ENCODE data around the gene HTR2A.

HTR2A gene

DNA sequence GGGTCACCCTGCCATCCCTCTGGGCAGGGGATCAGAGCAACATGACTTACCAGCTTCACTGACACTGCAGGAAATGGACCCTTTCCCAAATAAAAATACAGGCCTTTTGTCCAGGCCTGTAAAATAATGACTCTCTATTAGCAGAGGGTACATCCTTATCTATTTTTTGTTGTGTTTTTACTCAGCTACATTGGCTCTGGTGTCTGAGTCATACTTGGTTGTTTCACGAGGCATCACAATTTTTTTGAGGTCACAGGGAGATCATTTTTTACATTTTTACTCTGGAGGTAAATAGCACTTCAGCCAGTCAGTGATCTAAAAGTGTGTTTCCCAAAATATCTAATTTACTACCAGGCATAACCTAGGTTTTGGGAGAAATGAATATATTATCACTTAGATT is 6.9 kb upstream of the HTR2A start:
- no peaks in the 10 kb centered on the region for H3K36me3 ChIP-seq (ENCODE audit: insufficient read depth, low read length)
- H3K27ac ChIP-seq (ENCODE audit: low read depth, low read length) = no peak overlapping the region
- H3K9ac ChIP-seq (ENCODE audit: low read length) = no peak overlapping the region
- no peaks in the 10 kb centered on the region for H3K4me1 ChIP-seq (ENCODE audit: insufficient read depth, low read length)
- H3K4me3 ChIP-seq (ENCODE audit: low read depth in 1 of 2, low read length in 2 of 2) = no peak overlapping the region
- H3K27me3 ChIP-seq (ENCODE audit: control insufficient read depth in 1 of 2, insufficient read depth in 2 of 2, low read length in 2 of 2) = no peaks in the 10 kb centered on the region
- no peaks in the 10 kb centered on the region for H3K9me3 ChIP-seq (ENCODE audit: low read length)

DNA sequence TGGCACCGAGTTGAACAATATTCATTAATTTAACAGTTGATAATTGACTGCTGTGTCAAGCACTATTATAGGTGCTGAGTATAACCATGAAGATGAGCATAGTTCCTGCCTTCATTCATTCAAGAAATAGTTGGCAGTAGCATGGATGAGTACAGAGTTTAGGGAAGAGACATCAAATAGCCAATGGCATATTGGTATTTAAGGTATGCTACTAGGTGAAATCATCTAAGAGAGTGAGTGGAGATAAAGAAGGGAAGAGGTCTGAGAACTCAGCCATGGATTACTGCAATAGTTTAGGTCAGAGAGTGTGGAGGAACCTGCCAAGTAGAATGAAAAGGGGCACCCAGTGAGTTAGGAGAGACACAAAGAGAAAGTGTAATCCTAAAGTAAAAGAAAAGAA is 4.9 kb upstream of the HTR2A start:
- no peak overlapping the region for H3K4me3 ChIP-seq (ENCODE audit: low read depth in 1 of 2, low read length in 2 of 2)
- no peak overlapping the region for H3K27ac ChIP-seq (ENCODE audit: low read depth, low read length)
- H3K4me1 ChIP-seq (ENCODE audit: insufficient read depth, low read length) = peaks cover 6% of the 10 kb centered on the region
- no peaks in the 10 kb centered on the region for H3K36me3 ChIP-seq (ENCODE audit: insufficient read depth, low read length)
- no peaks in the 10 kb centered on the region for H3K27me3 ChIP-seq (ENCODE audit: control insufficient read depth in 1 of 2, insufficient read depth in 2 of 2, low read length in 2 of 2)
- H3K9me3 ChIP-seq (ENCODE audit: low read length) = no peaks in the 10 kb centered on the region
- H3K9ac ChIP-seq (ENCODE audit: low read length) = no peak overlapping the region

DNA sequence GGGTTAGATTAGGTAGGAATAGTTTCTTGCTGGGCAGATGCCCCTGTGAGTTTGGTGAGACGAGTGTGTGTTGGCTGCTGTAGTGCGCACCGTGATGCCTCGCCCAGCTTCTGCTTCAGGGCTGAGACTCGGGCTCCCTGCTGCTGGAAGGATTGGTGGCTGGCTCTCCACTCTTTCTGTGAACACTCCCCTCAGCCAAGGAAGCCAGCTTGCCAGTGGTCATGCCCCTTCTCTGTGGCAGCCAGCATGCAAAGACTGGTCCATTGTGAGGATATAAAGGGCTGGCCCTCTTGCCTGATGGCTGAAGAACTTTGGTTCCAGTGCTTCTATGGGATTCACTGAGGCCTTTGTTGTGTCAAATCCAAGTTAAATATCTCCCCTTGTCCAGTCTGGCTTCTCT is 2.9 kb upstream of the HTR2A start:
- Histone ChIP-seq H3K27me3 (ENCODE audit: control insufficient read depth in 1 of 2, insufficient read depth in 2 of 2, low read length in 2 of 2) (no peaks in the 10 kb centered on the region), H3K4me3 (ENCODE audit: low read depth in 1 of 2, low read length in 2 of 2) (no peak overlapping the region), H3K9me3 (ENCODE audit: low read length) (no peaks in the 10 kb centered on the region), H3K36me3 (ENCODE audit: insufficient read depth, low read length) (no peaks in the 10 kb centered on the region), H3K9ac (ENCODE audit: low read length) (no peak overlapping the region), H3K27ac (ENCODE audit: low read depth, low read length) (no peak overlapping the region), H3K4me1 (ENCODE audit: insufficient read depth, low read length) (peaks cover 16% of the 10 kb centered on the region)

DNA sequence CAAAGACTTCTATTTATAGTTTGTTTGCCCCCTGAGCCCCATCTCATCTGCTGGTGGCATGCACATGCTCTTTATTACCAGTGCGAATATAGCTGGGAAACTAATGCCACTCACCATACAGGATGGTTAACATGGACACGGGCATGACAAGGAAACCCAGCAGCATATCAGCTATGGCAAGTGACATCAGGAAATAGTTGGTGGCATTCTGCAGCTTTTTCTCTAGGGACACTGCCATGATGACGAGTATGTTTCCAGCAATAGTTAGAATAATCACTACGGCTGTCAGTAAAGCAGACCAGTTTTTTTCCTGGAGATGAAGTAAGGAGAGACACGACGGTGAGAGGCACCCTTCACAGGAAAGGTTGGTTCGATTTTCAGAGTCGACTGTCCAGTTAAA is 1.5 kb downstream of the HTR2A start:
- Histone ChIP-seq H3K9ac (ENCODE audit: low read length) (peak overlapping the region; percentile 37), H3K9me3 (ENCODE audit: low read length) (no peaks in the 10 kb centered on the region), H3K27me3 (ENCODE audit: control insufficient read depth in 1 of 2, insufficient read depth in 2 of 2, low read length in 2 of 2) (no peaks in the 10 kb centered on the region), H3K4me3 (ENCODE audit: low read depth in 1 of 2, low read length in 2 of 2) (peak overlapping the region in 1 of 2 donors; percentile 60), H3K4me1 (ENCODE audit: insufficient read depth, low read length) (peaks cover 24% of the 10 kb centered on the region), H3K27ac (ENCODE audit: low read depth, low read length) (no peak overlapping the region), H3K36me3 (ENCODE audit: insufficient read depth, low read length) (no peaks in the 10 kb centered on the region)

DNA sequence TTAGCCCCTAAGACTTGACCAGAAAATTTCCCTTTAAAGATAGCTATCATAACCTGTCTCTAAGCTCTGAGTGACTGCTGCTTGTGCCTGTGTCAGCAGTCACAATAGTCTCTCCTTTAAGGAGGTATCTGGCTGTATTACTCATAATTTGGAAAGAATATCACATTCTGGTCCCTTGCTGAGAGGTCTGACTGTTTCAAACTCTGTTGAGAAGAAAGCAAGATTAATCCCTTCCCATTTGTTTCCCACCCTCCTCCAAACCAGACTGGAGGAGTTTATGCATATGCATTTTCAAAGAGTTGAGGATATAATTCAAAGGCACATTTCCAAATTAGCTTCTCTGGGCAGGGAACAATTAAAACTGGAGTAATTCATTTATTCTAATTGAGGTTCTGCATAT is 2.3 kb downstream of the HTR2A start:
- no peak overlapping the region for H3K9ac ChIP-seq (ENCODE audit: low read length)
- no peaks in the 10 kb centered on the region for H3K36me3 ChIP-seq (ENCODE audit: insufficient read depth, low read length)
- no peaks in the 10 kb centered on the region for H3K27me3 ChIP-seq (ENCODE audit: control insufficient read depth in 1 of 2, insufficient read depth in 2 of 2, low read length in 2 of 2)
- H3K27ac ChIP-seq (ENCODE audit: low read depth, low read length) = no peak overlapping the region
- H3K4me1 ChIP-seq (ENCODE audit: insufficient read depth, low read length) = peaks cover 24% of the 10 kb centered on the region
- H3K9me3 ChIP-seq (ENCODE audit: low read length) = no peaks in the 10 kb centered on the region
- peak overlapping the region in 1 of 2 donors; percentile 71 for H3K4me3 ChIP-seq (ENCODE audit: low read depth in 1 of 2, low read length in 2 of 2)

DNA sequence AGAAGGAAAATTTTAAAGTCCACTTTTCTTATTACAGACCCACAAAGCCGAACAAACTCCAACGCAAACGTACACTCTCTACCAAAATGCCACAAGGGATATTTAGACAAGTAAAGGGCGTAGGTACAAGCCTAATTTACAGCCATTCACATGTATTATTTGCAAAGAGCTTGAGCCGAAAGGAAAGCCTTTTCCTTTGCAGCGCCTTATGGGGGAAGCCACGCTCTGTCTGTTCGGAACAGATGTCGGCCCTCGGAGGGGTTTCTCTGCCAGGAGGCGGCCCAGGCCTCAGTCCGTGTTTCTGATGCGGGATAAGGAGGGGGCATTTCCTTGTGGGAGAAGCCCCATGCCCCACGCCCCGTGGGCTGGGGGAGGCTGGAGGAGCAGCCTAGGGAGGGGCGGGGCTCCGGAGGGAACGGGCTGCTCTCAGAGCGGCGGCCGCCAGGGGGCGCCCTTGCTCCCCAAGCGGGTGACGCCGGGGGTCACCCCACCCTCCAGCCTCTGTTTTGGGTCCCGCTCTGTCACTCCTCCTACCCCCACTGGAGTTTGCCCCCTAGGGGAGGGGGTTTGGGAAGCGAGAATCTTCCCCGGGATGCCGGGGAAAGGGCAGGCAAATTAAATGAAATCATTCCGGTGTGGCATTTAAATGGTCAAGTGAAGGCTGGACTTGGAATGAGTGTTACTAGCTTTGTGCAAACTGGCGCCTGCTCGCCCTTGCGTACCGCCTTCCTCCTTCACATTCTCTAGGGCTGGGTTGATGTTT is 2.9 kb downstream of the HTR2A start:
- no peaks in the 10 kb centered on the region for H3K27me3 ChIP-seq (ENCODE audit: control insufficient read depth in 1 of 2, insufficient read depth in 2 of 2, low read length in 2 of 2)
- no peaks in the 10 kb centered on the region for H3K9me3 ChIP-seq (ENCODE audit: low read length)
- peak overlapping the region; percentile 43 for H3K27ac ChIP-seq (ENCODE audit: low read depth, low read length)
- no peaks in the 10 kb centered on the region for H3K36me3 ChIP-seq (ENCODE audit: insufficient read depth, low read length)
- H3K4me3 ChIP-seq (ENCODE audit: low read depth in 1 of 2, low read length in 2 of 2) = peak overlapping the region; percentile 67 to 71
- peak overlapping the region; percentile 22 for H3K9ac ChIP-seq (ENCODE audit: low read length)
- H3K4me1 ChIP-seq (ENCODE audit: insufficient read depth, low read length) = peaks cover 24% of the 10 kb centered on the region

DNA sequence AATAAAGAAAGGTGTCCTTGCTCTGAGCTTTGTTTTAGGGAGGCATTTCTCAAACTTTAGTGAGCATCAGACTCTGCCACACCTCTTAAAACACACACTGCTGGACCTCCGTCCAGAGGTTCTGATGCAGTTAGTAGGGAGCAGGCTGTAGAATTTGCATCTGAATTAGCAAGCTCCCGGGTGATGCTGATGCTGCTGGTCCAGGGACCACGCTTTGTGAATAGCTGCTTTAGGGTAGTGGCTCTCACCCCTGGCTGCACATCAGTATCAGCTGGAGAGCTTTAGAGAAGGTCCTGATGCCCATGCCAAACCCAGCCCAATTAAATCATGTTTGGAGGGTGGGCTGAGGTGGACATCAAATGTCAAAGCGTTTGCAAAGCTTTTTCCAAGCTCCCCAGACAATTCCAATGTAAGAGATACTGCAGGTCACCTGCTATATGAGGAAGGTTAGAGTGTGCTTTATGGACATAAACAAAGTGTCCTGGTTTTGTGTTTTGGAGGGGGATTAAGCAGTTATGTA is 3.6 kb downstream of the HTR2A start:
- no peaks in the 10 kb centered on the region for H3K36me3 ChIP-seq (ENCODE audit: insufficient read depth, low read length)
- H3K9ac ChIP-seq (ENCODE audit: low read length) = no peak overlapping the region
- H3K9me3 ChIP-seq (ENCODE audit: low read length) = no peaks in the 10 kb centered on the region
- H3K4me3 ChIP-seq (ENCODE audit: low read depth in 1 of 2, low read length in 2 of 2) = peak overlapping the region; percentile 67 to 71
- H3K4me1 ChIP-seq (ENCODE audit: insufficient read depth, low read length) = peaks cover 24% of the 10 kb centered on the region
- no peaks in the 10 kb centered on the region for H3K27me3 ChIP-seq (ENCODE audit: control insufficient read depth in 1 of 2, insufficient read depth in 2 of 2, low read length in 2 of 2)
- no peak overlapping the region for H3K27ac ChIP-seq (ENCODE audit: low read depth, low read length)

- H3K27me3 ChIP-seq (ENCODE audit: control insufficient read depth in 1 of 2, insufficient read depth in 2 of 2, low read length in 2 of 2) = no peaks in the 10 kb centered on the region
- H3K9ac ChIP-seq (ENCODE audit: low read length) = no peak overlapping the region
- H3K27ac ChIP-seq (ENCODE audit: low read depth, low read length) = no peak overlapping the region
- H3K36me3 ChIP-seq (ENCODE audit: insufficient read depth, low read length) = no peaks in the 10 kb centered on the region
- H3K9me3 ChIP-seq (ENCODE audit: low read length) = no peaks in the 10 kb centered on the region
- no peak overlapping the region for H3K4me3 ChIP-seq (ENCODE audit: low read depth in 1 of 2, low read length in 2 of 2)
- H3K4me1 ChIP-seq (ENCODE audit: insufficient read depth, low read length) = no peaks in the 10 kb centered on the region
Observed at GRCh38 chr13:46885018-46885417, 11.8 kb downstream of the HTR2A start.

GRCh38 chr13:46884531-46884930 is 12.3 kb downstream of the HTR2A start:
- Histone ChIP-seq H3K4me3 (ENCODE audit: low read depth in 1 of 2, low read length in 2 of 2) (no peak overlapping the region), H3K36me3 (ENCODE audit: insufficient read depth, low read length) (no peaks in the 10 kb centered on the region), H3K9ac (ENCODE audit: low read length) (no peak overlapping the region), H3K9me3 (ENCODE audit: low read length) (no peaks in the 10 kb centered on the region), H3K27ac (ENCODE audit: low read depth, low read length) (no peak overlapping the region), H3K4me1 (ENCODE audit: insufficient read depth, low read length) (no peaks in the 10 kb centered on the region), H3K27me3 (ENCODE audit: control insufficient read depth in 1 of 2, insufficient read depth in 2 of 2, low read length in 2 of 2) (no peaks in the 10 kb centered on the region)

DNA sequence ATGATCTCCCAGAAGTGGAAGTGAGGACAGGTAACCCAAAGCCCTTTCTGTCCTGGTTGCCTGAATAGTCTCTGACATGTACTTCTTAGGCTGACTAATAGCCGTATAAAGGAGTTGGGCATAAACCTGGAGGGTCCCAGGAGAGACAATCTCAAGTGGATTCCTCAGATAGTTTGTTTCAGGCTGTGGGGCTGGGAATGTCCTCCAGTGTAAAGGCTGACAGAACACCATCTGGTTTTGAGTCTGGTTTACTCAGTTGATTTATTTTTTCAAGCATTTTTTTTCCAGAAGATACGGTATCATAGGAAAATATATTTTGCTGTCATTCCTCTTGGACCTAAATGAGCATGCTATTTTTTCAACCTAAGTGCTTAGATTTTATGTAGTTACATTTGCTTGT is 15.2 kb downstream of the HTR2A start:
- Histone ChIP-seq H3K9ac (ENCODE audit: low read length) (no peak overlapping the region), H3K27me3 (ENCODE audit: control insufficient read depth in 1 of 2, insufficient read depth in 2 of 2, low read length in 2 of 2) (no peaks in the 10 kb centered on the region), H3K27ac (ENCODE audit: low read depth, low read length) (no peak overlapping the region), H3K36me3 (ENCODE audit: insufficient read depth, low read length) (no peaks in the 10 kb centered on the region), H3K4me1 (ENCODE audit: insufficient read depth, low read length) (no peaks in the 10 kb centered on the region), H3K9me3 (ENCODE audit: low read length) (no peaks in the 10 kb centered on the region), H3K4me3 (ENCODE audit: low read depth in 1 of 2, low read length in 2 of 2) (no peak overlapping the region)

GRCh38 chr13:46874006-46874405 is 22.8 kb downstream of the HTR2A start:
- no peak overlapping the region for H3K9ac ChIP-seq (ENCODE audit: low read length)

GRCh38 chr13:46871557-46871956 is 25.3 kb downstream of the HTR2A start:
- Histone ChIP-seq H3K36me3 (ENCODE audit: insufficient read depth, low read length) (no peaks in the 10 kb centered on the region), H3K27ac (ENCODE audit: low read depth, low read length) (no peak overlapping the region), H3K4me3 (ENCODE audit: low read depth in 1 of 2, low read length in 2 of 2) (no peak overlapping the region), H3K4me1 (ENCODE audit: insufficient read depth, low read length) (no peaks in the 10 kb centered on the region), H3K27me3 (ENCODE audit: control insufficient read depth in 1 of 2, insufficient read depth in 2 of 2, low read length in 2 of 2) (no peaks in the 10 kb centered on the region), H3K9ac (ENCODE audit: low read length) (no peak overlapping the region), H3K9me3 (ENCODE audit: low read length) (no peaks in the 10 kb centered on the region)

More at GRCh38 chr13:46874006-46874405, 22.8 kb downstream of the HTR2A start:
- Histone ChIP-seq H3K4me1 (ENCODE audit: insufficient read depth, low read length) (no peaks in the 10 kb centered on the region), H3K27ac (ENCODE audit: low read depth, low read length) (no peak overlapping the region), H3K4me3 (ENCODE audit: low read depth in 1 of 2, low read length in 2 of 2) (no peak overlapping the region), H3K27me3 (ENCODE audit: control insufficient read depth in 1 of 2, insufficient read depth in 2 of 2, low read length in 2 of 2) (no peaks in the 10 kb centered on the region), H3K36me3 (ENCODE audit: insufficient read depth, low read length) (no peaks in the 10 kb centered on the region), H3K9me3 (ENCODE audit: low read length) (no peaks in the 10 kb centered on the region)
